Activated naive CD4-positive, alpha-beta T cell treated with anti-CD3 and anti-CD28 coated beads, Interleukin-2, amount 50 U/mL, for 72 hours (primary cell): Measurements from ENCODE around the gene REG3G. TPM values are rescaled to one million over a fixed set of nuclear protein-coding genes. Genes with fewer than 3 reads are reported as not detected.
"Not testable (repeated sequence)": the region's sequence is repeated elsewhere in the genome, so short reads cannot be mapped to it uniquely, and the experiment has no call there.

ENCODE experiments used
- ATAC-seq, 2 donors: fragments of 150-1000 bp; cut with Tn5 transposase; 2 replicates each; pipeline ENCODE4 v1.10.0; 2021; ENCODE audit warnings: mild to moderate bottlenecking in 2 of 2, moderate library complexity in 2 of 2
- DNase-seq, 2 donors: peaks; one replicate each; pipeline ENCODE4 v3.0.0; 2021 to 2022; ENCODE audit warnings: low spot score in 2 of 2
- H3K27ac Mint-ChIP-seq, 2 donors: one replicate each; pipeline ENCODE4 v1.8.0; 2022; ENCODE audit warnings: mild to moderate bottlenecking in 2 of 2, mixed read lengths in 2 of 2
- H3K36me3 Mint-ChIP-seq, 2 donors: one replicate each; pipeline ENCODE4 v1.8.0; 2022; ENCODE audit warnings: mixed read lengths in 2 of 2
- H3K9me3 Mint-ChIP-seq, 2 donors: one replicate each; pipeline ENCODE4 v1.8.0; 2022; ENCODE audit warnings: mixed read lengths in 2 of 2
- total RNA-seq, 2 donors: library from RNA; stranded (reverse); gene quantifications; one replicate each; pipeline ENCODE4 v1.2.3, GENCODE V29; 2022

Gene REG3G
- total RNA-seq, 2 donors from 2014 or later, result not detected

DNA sequence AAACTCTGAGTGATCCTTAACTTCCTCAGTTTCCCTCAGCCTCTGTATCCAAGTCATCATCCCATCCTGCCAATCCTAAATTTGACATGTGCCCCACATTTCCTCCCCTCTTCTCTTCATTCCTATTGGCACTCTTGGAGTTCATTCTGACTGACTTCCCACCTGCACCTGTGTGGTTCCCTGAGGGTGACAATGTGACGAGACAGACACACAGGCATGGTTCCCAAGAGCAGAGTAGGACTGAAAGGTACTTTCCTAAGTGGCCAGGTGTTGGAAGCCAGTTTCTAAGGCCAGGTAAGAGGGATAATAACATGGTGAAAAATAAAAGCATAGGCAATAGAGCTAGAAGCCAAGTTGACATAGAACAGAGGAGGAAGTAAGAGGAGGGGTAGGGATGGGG is 24.2 kb upstream of the REG3G start:
- ATAC-seq (no peak), DNase-seq (no peak)
- Mint-ChIP-seq H3K27ac (no peak overlapping the region), H3K36me3 (no peaks in the 10 kb centered on the region), H3K9me3 (peaks cover 8 to 9% of the 10 kb centered on the region in 2 donors)

DNA sequence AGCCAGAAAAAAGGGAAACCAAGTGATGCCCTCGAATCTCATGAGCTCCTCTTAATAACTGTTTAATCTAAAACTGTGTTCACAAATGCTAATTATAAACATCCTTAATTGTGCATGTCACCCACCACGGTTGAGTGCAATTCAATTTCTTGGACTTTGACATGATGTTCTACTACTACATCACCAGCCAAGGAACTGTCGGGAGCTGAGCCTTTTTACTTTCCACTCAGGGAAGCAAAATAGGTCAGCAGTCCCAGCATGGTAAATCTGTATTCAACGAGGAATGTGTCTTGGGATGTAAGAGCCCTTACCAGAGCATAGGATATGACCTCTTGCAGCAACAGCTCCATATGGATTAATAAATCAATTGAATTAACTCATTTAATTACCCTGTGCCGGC is 20.8 kb upstream of the REG3G start:
- H3K9me3 Mint-ChIP-seq, result peaks cover 16 to 22% of the 10 kb centered on the region in 2 donors
- DNase-seq (no peak), ATAC-seq (no peak)
- no peaks in the 10 kb centered on the region for H3K36me3 Mint-ChIP-seq
- H3K27ac Mint-ChIP-seq, result no peak overlapping the region

DNA sequence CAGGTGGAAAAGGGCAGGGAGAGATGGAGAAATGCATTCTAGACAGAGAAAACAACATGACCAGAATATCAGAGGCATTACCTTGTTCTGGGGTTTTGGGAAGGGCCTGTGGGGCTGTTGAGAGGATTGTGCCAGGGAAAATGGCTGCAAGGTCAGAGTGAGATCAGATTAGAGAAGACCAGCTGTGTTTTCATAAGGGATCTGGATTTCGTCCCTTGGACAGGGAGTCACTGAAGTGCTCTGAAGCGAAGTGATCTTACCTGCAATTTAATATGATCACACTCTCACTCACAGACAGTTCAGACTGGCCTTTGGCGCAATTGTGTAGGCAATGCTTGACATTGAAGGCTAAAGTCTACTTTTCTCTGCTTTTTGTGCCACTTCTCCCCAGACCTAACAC is 20.3 kb upstream of the REG3G start:
- Mint-ChIP-seq H3K9me3 (peaks cover 16 to 21% of the 10 kb centered on the region in 2 donors), H3K27ac (no peak overlapping the region), H3K36me3 (no peaks in the 10 kb centered on the region)
- DNase-seq (no peak), ATAC-seq (no peak)

DNA sequence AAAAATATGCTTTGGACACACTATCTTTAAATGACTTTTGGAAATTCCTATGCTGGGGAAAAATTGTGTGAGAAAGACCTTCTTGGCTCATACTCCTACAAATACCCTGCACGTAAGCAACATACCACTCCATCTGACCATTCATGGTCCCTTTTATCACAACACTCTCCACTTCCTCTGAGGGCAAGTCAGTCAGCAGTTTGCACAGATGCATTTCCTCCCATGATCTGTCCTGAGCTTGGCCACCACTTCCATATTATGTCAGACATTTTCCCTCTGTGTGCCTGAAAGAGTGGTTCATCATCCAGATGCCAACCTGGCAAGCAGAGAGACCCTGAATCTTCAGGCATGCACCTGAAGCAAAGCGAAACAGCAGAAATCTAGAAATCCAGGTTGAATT is 16.1 kb upstream of the REG3G start:
- Mint-ChIP-seq H3K27ac (no peak overlapping the region), H3K9me3 (peaks cover 16 to 21% of the 10 kb centered on the region in 2 donors), H3K36me3 (no peaks in the 10 kb centered on the region)
- DNase-seq, result no peak
- no peak for ATAC-seq

DNA sequence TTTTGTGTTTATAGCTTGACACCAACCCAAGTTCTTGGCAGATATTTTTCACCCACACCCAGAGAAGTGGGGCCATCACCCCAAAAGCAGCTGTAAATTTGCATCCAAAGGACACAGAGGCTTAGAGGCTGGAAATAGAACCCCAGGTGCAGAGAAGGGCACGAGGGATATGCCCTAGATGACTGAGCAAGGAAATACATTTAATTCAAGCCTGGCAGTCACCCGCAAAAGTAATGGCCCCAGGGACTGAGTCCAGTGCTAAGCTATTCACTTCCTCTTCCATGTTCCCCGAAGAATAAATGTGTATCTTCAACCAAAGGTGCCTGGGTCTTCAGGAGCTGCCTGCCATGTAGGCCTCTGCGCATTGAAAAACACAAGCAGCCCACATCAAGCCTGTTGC is 14.0 kb upstream of the REG3G start:
- H3K27ac Mint-ChIP-seq, result no peak overlapping the region
- peaks cover 11 to 26% of the 10 kb centered on the region in 2 donors for H3K9me3 Mint-ChIP-seq
- no peak for ATAC-seq
- no peaks in the 10 kb centered on the region for H3K36me3 Mint-ChIP-seq
- no peak for DNase-seq

DNA sequence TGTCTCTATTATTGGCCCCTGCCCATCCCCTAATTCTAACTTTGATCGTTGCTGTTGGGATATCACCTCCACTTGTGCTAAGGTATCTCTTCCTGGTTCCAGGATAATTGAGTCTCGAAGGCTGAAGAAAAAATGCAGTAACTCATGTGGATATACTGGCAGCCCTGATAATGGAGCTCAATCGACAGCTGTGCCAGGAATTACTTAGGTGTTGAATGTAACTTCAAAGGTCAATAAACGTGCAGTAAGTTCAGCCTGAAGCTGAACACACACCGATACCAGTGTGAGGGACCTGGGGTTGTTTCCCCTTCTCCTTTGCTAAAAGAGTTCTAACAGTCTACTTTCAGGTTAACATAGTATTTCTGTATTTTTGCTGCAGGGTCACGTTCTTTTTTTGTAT is 11.9 kb upstream of the REG3G start:
- Mint-ChIP-seq H3K9me3 (peaks cover 8 to 22% of the 10 kb centered on the region in 2 donors), H3K36me3 (no peaks in the 10 kb centered on the region), H3K27ac (no peak overlapping the region)
- ATAC-seq (no peak), DNase-seq (no peak)

DNA sequence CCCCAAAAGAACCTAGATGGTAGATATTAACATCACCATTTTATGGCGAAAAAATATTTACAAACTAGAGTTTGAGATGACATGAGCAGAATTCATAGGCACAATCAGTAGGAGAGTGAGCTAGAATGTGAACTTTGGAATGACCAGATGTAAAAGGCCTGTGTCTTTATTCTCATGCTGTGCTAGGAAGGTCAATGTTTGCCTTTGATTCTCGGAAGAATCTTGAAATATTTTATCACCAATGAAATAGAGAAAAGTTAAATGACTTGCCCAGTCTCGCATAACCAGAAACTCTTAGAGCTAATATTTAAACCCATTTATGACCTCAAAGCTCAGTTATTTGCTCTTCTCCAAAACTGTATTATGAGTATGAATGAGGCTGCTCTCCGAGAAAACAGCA is 9.2 kb upstream of the REG3G start:
- Mint-ChIP-seq H3K27ac (no peak overlapping the region), H3K9me3 (peaks cover 13 to 20% of the 10 kb centered on the region in 2 donors), H3K36me3 (no peaks in the 10 kb centered on the region)
- ATAC-seq, result no peak
- no peak for DNase-seq

DNA sequence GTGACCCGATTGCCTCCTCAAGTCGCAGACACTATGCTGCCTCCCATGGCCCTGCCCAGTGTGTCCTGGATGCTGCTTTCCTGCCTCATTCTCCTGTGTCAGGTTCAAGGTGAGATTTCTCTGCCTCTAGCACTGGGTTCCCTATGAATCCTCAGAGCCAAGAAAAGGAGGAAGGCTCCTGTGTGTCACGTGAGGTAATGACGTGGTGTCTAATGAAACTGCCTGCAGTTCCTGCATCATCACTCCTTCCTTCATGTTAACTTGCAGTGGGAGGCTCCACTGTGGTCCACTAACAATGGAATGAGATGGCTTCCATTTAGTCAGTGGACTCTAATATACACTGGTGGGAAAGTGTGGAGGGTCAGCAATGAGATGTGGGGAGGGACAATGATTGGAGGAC is 559 bp downstream of the REG3G start:
- no peak for DNase-seq
- H3K36me3 Mint-ChIP-seq, result no peaks in the 10 kb centered on the region

DNA sequence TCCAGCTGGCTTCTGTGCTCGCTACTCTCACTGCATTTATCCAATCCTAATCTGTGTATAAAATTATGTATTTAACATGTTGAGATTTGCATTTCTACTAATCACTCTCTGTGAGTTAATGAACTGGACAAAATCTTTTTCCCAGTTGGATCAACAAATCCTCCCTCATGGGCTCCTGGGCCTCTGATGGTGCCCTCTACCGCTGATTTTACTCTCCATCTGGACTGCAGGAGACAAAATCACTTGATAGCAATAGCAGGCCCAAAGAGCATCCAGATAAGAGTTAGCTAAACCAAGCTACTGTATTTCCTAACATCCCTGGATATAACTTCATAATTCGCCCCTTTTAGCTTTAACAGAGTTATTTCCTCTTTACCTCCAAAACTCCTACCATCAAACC is 14.4 kb downstream of the REG3G start:
- Mint-ChIP-seq H3K27ac (no peak overlapping the region), H3K36me3 (no peaks in the 10 kb centered on the region), H3K9me3 (peaks cover 5 to 8% of the 10 kb centered on the region in 2 donors)
- ATAC-seq, result no peak
- DNase-seq, result no peak

More for the DNA sequence above, 559 bp downstream of the REG3G start:
- H3K9me3 Mint-ChIP-seq, result peaks cover 11 to 14% of the 10 kb centered on the region in 2 donors
- no peak overlapping the region for H3K27ac Mint-ChIP-seq
- no peak for ATAC-seq

DNA sequence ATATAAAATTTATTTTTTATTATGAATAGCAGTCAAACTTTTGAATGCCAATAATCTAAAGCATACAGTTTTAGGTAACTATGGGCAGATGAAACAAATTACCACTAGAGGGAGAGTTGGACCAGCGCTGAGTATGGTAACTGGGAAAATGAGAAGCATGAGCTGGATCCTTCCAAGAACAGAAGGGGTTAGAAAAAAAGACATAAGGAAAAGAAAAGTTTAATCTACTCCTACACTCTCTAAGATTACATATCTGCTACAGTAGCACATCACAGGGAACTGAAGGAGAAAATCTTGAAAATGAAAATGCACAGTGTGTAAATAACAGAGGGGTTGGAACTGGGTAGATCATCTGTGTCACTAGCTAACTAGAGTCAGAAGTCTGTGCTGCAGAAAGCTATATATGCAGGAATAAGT is 15.5 kb downstream of the REG3G start:
- H3K27ac Mint-ChIP-seq, result no peak overlapping the region
- ATAC-seq, result no peak
- H3K36me3 Mint-ChIP-seq, result no peaks in the 10 kb centered on the region
- peaks cover 5 to 16% of the 10 kb centered on the region in 2 donors for H3K9me3 Mint-ChIP-seq
- no peak for DNase-seq

DNA sequence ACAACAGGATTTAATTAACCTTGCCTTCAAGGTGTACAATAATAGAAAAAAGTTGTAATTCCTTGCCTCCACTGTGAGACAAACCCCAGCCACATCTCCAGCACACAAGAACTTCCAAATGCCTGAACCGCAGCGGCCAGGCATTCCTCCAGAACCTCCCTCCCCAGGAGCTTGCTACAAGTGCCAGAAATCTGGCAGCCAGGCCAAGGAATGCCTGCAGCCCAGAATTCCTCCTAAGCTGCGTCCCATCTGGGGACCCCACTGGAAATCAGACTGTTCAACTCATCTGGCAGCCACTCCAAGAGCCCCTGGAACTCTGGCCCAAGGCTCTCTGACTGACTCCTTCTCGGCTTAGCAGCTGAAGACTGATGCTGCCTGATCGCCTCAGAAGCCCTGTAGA is 28.0 kb downstream of the REG3G start:
- Mint-ChIP-seq H3K9me3 (peaks cover 12 to 30% of the 10 kb centered on the region in 2 donors), H3K36me3 (peaks cover 0 to 12% of the 10 kb centered on the region in 2 donors)
- DNase-seq, H3K27ac Mint-ChIP-seq, ATAC-seq: not testable (repeated sequence)

DNA sequence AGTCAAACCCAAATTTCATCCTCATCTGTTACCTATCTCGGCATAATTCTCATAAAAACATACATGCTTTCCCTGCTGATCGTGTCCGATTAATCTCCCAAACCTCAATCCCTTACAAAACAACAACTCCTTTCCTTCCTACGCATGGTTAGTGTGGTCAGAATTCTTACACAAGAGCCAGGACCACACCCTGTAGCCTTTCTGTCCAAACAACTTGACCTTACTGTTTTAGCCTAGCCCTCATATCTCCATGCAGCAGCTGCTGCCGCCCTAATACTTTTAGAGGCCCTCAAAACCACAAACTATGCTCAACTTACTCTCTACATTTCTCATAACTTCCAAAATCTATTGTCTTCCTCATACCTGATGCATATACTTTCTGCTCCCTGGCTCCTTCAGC is 29.3 kb downstream of the REG3G start:
- not testable (repeated sequence) for H3K36me3 Mint-ChIP-seq, DNase-seq, H3K27ac Mint-ChIP-seq, ATAC-seq
- peaks cover 15 to 29% of the 10 kb centered on the region in 2 donors for H3K9me3 Mint-ChIP-seq

DNA sequence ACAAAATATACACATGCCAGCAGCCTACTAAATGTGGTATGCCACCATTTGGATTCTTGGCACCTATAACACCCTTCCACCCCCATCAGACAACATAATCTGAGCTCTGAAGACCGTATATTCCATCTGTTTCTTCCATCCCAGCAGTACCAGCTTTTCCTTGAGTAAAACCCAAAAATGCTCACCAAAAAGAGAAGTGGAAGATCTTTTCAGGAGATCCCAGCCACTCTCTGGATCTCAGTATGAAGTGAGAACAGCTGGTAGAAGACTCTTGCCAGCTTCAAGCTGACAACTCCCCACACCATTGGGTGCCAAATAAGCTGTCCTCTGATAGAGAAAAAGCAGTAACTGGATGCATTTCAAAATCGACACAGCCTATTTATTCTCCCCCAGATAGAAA is 39.7 kb downstream of the REG3G start:
- Mint-ChIP-seq H3K9me3 (peaks cover 21 to 28% of the 10 kb centered on the region in 2 donors), H3K27ac (no peak overlapping the region), H3K36me3 (peaks cover 0 to 10% of the 10 kb centered on the region in 2 donors)
- DNase-seq (no peak), ATAC-seq (no peak)

DNA sequence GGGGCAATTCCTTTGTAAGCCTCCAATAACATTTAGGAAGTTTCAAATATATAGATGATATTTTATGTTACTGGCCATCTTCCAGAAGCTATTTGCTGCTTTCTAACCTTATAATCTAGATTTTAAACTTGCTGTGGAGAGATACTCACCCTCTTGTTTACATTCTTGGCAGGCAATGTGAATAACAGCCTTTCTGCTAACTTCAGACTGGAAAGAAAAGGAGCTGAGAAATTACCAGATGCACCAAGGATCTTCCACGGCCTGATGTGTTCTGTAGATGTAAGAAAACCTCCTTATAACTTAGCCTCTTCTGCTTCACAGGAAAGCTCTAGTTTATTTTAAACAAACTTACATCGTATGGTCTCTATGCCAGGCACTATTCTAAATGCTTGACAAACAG is 45.6 kb downstream of the REG3G start:
- Mint-ChIP-seq H3K27ac (no peak overlapping the region), H3K36me3 (peaks cover 8 to 16% of the 10 kb centered on the region in 2 donors), H3K9me3 (peaks cover 31 to 33% of the 10 kb centered on the region in 2 donors)
- ATAC-seq (no peak), DNase-seq (no peak)

Other genes with a start within 250 kb of the REG3G start
- gene REG1B, start 62.3 kb downstream of the REG3G start, total RNA-seq, result not detected
- gene REG1A, start 94.8 kb downstream of the REG3G start, total RNA-seq, result not detected
- gene REG3A, start 134.1 kb downstream of the REG3G start, total RNA-seq, result not detected